ENCODE measurements around the gene TBC1D22A. TPM values are rescaled to one million over a fixed set of nuclear protein-coding genes. Genes with fewer than 3 reads are reported as not detected.

The TBC1D22A gene
- total and polyA plus RNA-seq, 9 donors, result 12.5 to 25.6 (median 18.5) TPM

GRCh38 chr22:47207387-47207786 is 444.9 kb downstream of the TBC1D22A start:
- peaks cover 7% of the 10 kb centered on the region for H3K4me1 ChIP-seq (ENCODE audit: insufficient read depth)
- peak in 2 of 5 donors; percentile 1 to 5 for DNase-seq
- H3K27ac ChIP-seq, result no peak overlapping the region
- H3K9me3 ChIP-seq, result no peaks in the 10 kb centered on the region
- 94 to 97% (median 95%) methylated on average over 6 of the region's 6 CpGs for WGBS, 3 donors
- TF ChIP-seq EP300 (IDR thresholded peaks at IDR 0.05) (no peak), CTCF (IDR thresholded peaks at IDR 0.05) (no peak), POLR2A (IDR thresholded peaks at IDR 0.05) (no peak)
- no peaks in the 10 kb centered on the region for H3K36me3 ChIP-seq
- intact Hi-C loops (cut with DNase I), result no loop called here
- no peak overlapping the region for H3K4me3 ChIP-seq
- H3K27me3 ChIP-seq, result no peaks in the 10 kb centered on the region

- intact Hi-C loops (cut with DNase I), result no loop called here
- Histone ChIP-seq H3K4me3 (no peak overlapping the region), H3K36me3 (no peaks in the 10 kb centered on the region), H3K27me3 (no peaks in the 10 kb centered on the region), H3K27ac (no peak overlapping the region), H3K9me3 (no peaks in the 10 kb centered on the region), H3K4me1 (ENCODE audit: insufficient read depth) (peaks cover 7% of the 10 kb centered on the region)
- peak in 3 of 5 donors; percentile 3 to 18 (median 5) for DNase-seq
- 88 to 96% (median 93%) methylated on average over 12 of the region's 12 CpGs for whole genome bisulfite sequencing, 3 donors
- no peak for TF ChIP-seq POLR2A (IDR thresholded peaks at IDR 0.05)
- TF ChIP-seq CTCF (IDR thresholded peaks at IDR 0.05), result no peak
Observed at GRCh38 chr22:47207846-47208554, 445.6 kb downstream of the TBC1D22A start.

GRCh38 chr22:47208630-47209029 is 446.2 kb downstream of the TBC1D22A start:
- WGBS, 3 donors, result 69 to 73% (median 70%) methylated on average over 14 of the region's 14 CpGs

GRCh38 chr22:47209040-47209514 is 446.6 kb downstream of the TBC1D22A start:
- Histone ChIP-seq H3K36me3 (no peaks in the 10 kb centered on the region), H3K27ac (no peak overlapping the region), H3K4me1 (ENCODE audit: insufficient read depth) (no peaks in the 10 kb centered on the region), H3K4me3 (no peak overlapping the region), H3K27me3 (no peaks in the 10 kb centered on the region), H3K9me3 (no peaks in the 10 kb centered on the region)
- no peak for TF ChIP-seq EP300 (IDR thresholded peaks at IDR 0.05)
- TF ChIP-seq POLR2A (IDR thresholded peaks at IDR 0.05), result no peak
- TF ChIP-seq CTCF (IDR thresholded peaks at IDR 0.05), result no peak
- WGBS, 3 donors, result 77 to 90% (median 87%) methylated on average over 12 of the region's 12 CpGs
- peak in 2 of 5 donors; percentile 7 to 19 for DNase-seq
- intact Hi-C loops (cut with DNase I), result no loop called here

More at GRCh38 chr22:47208630-47209029, 446.2 kb downstream of the TBC1D22A start:
- DNase-seq, result no peak
- TF ChIP-seq POLR2A (IDR thresholded peaks at IDR 0.05) (no peak), EP300 (IDR thresholded peaks at IDR 0.05) (no peak), CTCF (IDR thresholded peaks at IDR 0.05) (no peak)
- Histone ChIP-seq H3K9me3 (no peaks in the 10 kb centered on the region), H3K4me1 (ENCODE audit: insufficient read depth) (peaks cover 2% of the 10 kb centered on the region), H3K27ac (no peak overlapping the region), H3K36me3 (no peaks in the 10 kb centered on the region), H3K27me3 (no peaks in the 10 kb centered on the region), H3K4me3 (no peak overlapping the region)
- intact Hi-C loops (cut with DNase I), result no loop called here

All from ovary (tissue), 9 donors.